ENCODE measurements around the gene MYBPHL.

MYBPHL gene, protein sequence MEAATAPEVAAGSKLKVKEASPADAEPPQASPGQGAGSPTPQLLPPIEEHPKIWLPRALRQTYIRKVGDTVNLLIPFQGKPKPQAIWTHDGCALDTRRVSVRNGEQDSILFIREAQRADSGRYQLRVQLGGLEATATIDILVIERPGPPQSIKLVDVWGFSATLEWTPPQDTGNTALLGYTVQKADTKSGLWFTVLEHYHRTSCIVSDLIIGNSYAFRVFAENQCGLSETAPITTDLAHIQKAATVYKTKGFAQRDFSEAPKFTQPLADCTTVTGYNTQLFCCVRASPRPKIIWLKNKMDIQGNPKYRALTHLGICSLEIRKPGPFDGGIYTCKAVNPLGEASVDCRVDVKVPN

GRCh38 chr1:109306832-109307273, at the start of gene MYBPHL:
TSS of gene MYBPHL (minus strand) at chr1:109307011. CDS start at chr1:109306991, 20 bp downstream.
- no peak for DNase-seq

DNA sequence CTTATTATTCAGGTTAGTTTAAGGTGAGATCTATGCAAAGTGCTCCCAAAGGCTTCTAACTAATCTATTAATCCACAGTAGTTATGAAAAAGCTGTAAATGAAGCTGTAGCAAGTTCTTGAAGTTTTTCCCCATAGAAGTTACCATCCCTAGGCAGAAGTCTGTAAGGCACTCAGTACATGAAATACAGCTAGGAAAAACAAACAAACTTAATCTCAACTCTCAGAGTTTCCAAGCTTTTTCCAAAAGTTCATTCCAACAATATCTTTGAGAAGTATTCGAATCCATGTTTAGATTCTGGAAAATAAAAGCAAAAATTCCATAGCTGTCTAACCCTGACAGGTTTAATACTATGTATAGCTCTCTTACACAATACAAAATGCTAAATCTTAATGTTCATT, 49.7 kb upstream of the MYBPHL start:
- DNase-seq, result no peak

- DNase-seq, result no peak
Measured at GRCh38 chr1:109354929-109355328, 48.1 kb upstream of the MYBPHL start.

DNA sequence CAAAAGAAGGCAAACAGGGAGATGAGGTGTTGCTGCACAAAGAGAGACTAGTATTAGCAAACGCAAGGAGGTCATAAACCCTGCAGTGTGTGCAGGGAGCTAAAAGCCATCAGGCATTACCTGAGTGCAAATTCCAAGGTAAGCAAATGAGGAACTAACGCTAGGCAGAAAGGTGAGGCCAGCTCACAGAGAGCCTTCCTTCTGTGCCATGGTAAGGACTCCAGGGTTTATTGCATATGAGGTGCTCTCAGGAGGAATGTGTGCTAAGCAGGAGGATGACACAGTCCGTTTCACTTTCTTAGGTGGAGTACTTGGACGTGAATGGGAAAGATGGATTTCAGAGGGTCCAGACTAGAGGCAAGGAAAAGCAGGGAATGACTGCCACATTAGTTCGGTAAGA, 44.6 kb upstream of the MYBPHL start:
- DNase-seq, result no peak

- DNase-seq, result no peak
Measured at GRCh38 chr1:109350655-109351054, 43.8 kb upstream of the MYBPHL start.

- no peak for DNase-seq
Measured at GRCh38 chr1:109350182-109350581, 43.4 kb upstream of the MYBPHL start.

DNA sequence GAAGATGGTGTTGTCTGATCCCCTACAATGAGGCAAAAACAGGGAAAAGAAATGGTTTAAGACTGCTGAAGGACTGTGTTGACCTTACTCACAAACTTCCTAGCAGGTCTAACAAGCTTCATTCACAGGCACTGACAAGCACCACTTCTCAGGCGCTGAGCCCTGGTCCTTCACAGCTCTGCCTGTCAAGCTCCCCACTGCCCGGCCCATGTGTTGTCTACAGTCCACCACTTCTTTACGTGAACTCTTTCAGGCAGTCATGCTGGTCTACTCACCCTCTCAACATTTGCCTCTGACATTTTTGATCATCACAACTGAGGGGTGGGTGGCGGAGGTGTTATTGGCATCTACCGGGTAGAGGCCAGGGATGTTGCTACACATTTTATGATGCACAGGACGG, 40.7 kb upstream of the MYBPHL start:
- no peak for DNase-seq

- DNase-seq, result no peak
Measured at GRCh38 chr1:109341944-109342930, 35.4 kb upstream of the MYBPHL start.

DNA sequence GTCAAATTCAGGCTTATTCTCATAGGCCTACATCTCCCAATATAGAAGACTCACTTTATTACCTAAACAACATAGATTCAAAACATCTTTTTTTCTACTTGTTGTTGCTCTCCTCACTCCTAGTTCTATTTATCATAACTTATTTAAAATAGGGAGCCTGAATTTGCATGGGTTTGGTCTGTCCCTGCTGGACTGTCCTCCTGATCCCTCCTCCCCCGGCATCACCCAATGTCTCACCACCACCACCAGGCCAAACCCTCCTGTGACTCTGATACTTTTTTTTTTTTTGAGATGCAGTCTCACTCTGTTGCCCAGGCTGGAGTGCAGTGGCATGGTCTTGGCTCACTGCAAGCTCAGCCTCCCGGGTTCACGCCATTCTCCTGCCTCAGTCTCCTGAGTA, 31.8 kb upstream of the MYBPHL start:
- DNase-seq, result no peak

DNA sequence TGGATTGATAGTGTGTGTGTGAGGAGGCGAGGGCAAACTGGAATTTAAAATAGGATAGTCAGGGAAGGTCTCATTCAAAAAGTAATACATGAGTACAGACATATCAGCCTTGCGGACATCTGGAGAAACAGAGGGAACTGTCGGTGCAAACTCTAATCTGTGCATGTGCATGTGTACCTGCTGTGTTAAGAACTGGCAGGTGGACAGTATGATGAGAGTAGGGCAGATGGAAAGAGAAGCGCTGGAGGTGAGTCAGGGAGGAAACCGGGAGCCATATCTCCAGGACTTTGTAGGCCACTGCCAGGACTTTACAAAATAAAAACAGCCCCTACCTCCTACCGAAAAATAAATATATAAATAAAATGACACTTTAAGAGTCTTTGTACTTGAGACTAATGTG, 31.3 kb upstream of the MYBPHL start:
- DNase-seq, result no peak

- no peak for DNase-seq
Measured at GRCh38 chr1:109335091-109335490, 28.3 kb upstream of the MYBPHL start.

GRCh38 chr1:109331113-109331512, 24.3 kb upstream of the MYBPHL start:
- no peak for DNase-seq

GRCh38 chr1:109327285-109327684, 20.5 kb upstream of the MYBPHL start:
- DNase-seq, result no peak

GRCh38 chr1:109322974-109323373, 16.2 kb upstream of the MYBPHL start:
- DNase-seq, result no peak

- no peak for DNase-seq
Measured at GRCh38 chr1:109319114-109319513, 12.3 kb upstream of the MYBPHL start.

- DNase-seq, result no peak
Measured at GRCh38 chr1:109316506-109316905, 9.7 kb upstream of the MYBPHL start.

- DNase-seq, result no peak
Measured at GRCh38 chr1:109315288-109315687, 8.5 kb upstream of the MYBPHL start.

- DNase-seq, result no peak
Measured at GRCh38 chr1:109314795-109315194, 8.0 kb upstream of the MYBPHL start.

- no peak for DNase-seq
Measured at GRCh38 chr1:109312978-109313775, 6.4 kb upstream of the MYBPHL start.

- DNase-seq, result no peak
Measured at GRCh38 chr1:109312246-109312645, 5.4 kb upstream of the MYBPHL start.

GRCh38 chr1:109309347-109309746, 2.5 kb upstream of the MYBPHL start:
- no peak for DNase-seq

- DNase-seq, result peak; percentile 24
Measured at GRCh38 chr1:109307274-109308021, 637 bp upstream of the MYBPHL start.
